Hindlimb muscle (tissue), 1 donor: ENCODE results near the gene SP3. TPM values are rescaled to one million over a fixed set of nuclear protein-coding genes. Genes with fewer than 3 reads are reported as not detected.

Experiments
- DNase-seq: peaks from one replicate; pipeline ENCODE4 v3.0.0-alpha.2; 2013
- polyA plus RNA-seq: library from polyadenylated mRNA; unstranded; fragments of 120-200 nt; gene quantifications from one replicate; pipeline ENCODE4 v1.2.1, GENCODE V29; 2013; ENCODE audit not compliant: insufficient read length

Gene SP3
- polyA plus RNA-seq, 1 donor, result 66.5 TPM

DNA sequence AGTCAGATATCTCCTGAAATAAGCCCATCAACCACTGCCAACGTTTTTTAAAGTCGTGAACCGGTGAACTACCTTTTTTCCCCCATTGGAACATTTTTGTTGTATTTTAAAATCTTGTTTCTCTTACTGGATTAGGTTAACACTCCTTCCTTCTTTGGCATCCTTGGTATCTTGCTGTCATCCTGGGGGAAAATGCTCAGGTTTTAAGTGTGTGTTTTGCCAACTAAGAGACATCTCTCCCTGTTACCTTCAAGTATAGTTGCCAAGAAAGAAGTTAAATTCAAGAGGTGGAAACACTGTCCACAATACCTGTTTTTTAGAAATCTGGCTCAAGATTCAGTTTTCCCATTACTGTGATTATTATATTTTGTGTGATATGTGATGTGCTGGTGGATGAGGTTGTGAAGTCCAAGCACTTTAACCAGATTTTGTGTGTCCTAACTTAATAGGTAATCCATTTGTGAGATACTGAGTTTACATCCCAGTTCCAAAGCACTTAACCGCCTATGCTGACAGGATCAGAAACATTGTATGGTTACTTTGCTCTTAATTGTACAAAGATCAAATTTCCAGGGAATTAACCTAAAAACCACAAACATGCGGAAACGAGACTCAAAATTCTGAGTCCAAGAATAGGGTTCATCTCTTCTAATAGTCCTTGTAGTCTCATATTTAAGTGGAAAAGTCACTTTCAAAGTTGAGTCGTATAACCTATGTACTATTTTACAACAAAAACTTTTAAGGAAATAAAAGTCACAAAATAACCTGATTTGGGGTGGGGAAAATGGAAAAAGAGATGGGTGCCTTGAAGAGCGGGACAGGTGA is 1.3 kb upstream of the SP3 start:
- no peak for DNase-seq

DNA sequence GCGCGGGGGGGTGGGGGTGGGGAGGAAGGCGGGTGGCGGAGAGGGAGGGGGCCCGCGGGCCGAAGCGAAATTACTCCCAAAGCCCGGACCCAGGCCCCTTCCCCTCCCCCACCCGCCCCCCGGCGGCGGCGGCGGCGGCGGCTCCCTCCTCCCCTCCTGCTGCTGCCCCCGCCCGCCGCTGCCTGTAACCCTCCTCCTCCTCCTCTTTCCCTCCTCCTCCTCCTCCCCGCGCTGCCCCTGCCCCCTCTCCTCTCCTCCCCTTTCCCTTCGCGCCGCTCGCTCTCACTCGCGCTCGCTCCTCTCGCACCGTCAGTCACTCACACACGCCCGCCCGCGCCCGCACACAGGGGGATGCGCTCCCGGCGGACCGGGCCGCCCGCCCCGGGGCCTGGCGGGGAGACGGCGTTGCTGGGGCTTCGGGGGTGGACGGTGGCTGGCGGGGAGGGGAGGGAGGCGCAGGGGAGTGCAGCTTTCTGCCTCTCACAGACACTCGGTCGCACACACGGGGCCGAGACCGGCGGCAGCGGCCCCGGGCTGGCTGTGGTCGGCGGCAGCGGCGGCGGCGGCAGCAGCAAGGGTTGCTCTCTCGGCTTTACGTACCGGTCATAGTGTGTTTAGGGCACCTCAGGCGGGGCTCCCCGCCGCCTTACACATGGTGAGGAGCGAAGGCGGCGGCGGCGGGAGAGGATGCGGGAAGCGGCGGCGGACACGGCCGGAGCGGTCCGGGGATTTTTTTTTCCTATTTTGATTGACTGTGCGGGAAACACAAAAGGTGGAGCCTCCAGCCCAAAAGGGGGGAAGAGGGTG is 405 bp downstream of the SP3 start:
- peak; percentile 90 for DNase-seq

GRCh38 chr2:173963817-173964564 is 1.2 kb downstream of the SP3 start:
- peak; percentile 88 for DNase-seq

GRCh38 chr2:173963323-173963816 is 1.8 kb downstream of the SP3 start:
- DNase-seq, result peak; percentile 78

- no peak for DNase-seq
Observed at GRCh38 chr2:173962583-173963110, 2.5 kb downstream of the SP3 start.

GRCh38 chr2:173962031-173962430 is 3.1 kb downstream of the SP3 start:
- no peak for DNase-seq

- DNase-seq, result no peak
Observed at GRCh38 chr2:173961346-173961705, 3.8 kb downstream of the SP3 start.

- no peak for DNase-seq
Observed at GRCh38 chr2:173959909-173960308, 5.3 kb downstream of the SP3 start.

- DNase-seq, result no peak
Observed at GRCh38 chr2:173959358-173959884, 5.8 kb downstream of the SP3 start.

- DNase-seq, result no peak
Observed at GRCh38 chr2:173958198-173958846, 6.9 kb downstream of the SP3 start.

DNA sequence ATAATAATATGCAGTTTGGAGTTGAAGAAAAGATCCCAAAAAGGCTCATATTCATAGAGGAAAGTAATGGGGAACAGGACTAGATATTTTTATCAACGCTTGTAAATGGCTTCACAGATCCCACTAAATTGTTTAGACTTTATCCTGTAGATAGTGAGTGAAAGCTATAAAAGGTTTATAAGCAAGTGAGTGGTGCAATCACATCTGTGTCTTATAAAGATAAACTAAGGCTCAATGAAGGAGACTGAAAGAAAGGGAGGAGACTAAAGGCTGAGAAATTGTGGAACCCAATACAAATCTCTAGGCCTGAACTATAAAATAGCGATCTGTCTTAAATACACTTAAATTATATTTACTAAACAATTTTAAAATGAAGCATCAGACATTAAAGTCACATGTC is 7.7 kb downstream of the SP3 start:
- DNase-seq, result no peak

DNA sequence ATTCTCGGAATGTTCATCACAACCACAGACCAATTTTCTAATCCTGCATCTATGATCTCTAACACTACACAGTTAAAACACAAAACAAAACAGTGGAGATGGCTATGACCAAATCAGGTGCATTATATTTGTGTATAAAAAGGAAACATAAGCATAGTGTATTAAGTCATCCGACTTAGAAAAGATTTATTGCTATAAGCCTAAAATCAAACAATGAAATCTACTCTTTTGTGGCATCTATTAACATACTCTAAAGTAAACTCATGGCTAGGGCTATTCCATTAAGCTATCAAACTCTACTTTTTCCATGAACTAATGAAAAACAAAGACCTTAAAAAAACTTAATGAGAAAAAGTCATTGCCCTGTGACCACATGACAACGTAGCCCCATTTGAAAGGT is 8.7 kb downstream of the SP3 start:
- no peak for DNase-seq

DNA sequence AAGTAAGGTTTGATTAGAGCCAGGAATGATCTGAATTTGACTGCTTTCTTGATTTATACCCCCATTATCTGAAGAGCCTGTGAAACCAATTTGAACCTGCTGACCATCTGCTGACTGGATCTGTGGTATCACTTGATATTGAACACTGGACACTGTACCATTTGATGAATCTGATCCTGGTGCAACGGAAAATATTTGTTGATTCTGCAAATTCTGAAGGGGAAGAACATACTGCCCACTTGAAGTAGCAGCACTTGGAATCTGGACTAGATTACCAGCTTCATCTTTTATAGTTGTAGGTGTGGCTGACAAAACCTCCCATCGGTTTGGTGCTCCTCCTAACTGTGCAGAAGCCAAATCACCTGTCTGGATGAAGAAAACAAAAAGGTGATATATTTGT is 9.3 kb downstream of the SP3 start:
- no peak for DNase-seq

DNA sequence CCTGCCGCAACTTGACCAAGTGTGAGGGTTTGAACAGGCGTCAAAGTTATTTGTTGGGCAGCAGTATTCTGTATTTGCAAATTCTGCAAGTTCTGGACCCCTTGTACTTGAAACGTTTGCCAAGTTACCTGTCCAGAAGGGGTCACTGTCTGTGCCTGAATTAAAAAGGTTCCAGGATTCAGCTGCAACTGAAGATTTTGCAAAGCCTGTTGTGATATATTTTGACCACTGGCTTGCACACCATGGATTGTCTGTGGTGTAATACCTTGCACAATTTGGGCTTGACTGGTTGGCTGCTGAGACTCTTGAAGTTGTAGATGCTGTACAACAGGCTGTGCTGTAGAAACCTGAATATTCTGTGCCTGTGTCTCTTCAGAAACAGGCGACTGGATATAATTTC is 10.2 kb downstream of the SP3 start:
- DNase-seq, result no peak

GRCh38 chr2:173953047-173953424 is 12.1 kb downstream of the SP3 start:
- DNase-seq, result no peak

DNA sequence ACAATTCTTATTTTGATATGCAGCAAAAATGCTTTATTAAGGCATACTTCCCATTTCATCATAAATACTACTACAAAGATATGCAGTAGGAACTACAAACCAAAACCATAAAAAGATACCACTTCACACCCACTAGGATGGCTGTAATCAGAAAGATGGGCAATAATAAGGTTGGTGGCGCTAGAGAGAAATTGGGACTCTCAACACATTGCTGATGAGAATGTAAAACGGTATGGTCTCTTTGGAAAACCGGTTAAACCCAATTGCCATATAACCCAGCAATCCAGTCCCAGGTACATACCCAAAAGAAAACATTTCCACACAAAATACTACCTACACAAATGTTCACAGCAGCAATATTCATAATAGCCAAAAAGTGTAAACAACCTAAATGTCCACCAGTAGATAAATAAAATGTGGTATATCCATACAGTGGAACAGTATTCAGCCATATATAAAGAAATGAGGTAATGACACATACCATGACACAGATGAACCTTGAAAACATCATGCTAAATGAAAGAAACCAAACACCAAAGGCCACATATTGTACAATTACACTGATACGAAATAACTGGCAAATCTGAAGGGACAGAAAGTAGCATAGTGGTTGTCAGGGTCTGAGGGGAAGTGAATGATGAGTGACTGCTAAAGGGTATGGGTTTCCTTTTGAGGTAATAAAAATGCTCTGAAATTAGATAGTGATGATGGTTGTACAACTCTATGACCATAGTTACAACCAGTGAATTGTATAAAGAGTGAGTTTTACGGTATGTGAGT is 12.7 kb downstream of the SP3 start:
- DNase-seq, result no peak

- no peak for DNase-seq
Observed at GRCh38 chr2:173948842-173949241, 16.3 kb downstream of the SP3 start.

DNA sequence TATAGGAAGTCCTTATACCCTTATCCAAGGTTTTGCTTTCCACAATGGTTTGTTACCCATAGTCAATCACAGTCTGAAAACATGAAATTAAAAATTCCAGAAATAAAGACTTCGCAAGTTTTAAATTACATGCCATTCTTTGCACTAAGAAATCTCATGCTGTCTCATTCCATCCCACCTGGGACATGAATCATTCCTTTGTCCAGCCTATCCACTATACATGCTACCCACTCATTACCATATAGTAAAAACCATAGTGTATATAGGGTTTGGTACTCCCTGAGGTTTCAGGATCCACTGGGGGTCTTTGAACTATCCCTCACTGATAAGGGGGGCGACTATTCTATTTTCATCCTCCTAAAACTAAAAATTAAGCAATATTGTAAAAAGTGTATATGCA is 17.0 kb downstream of the SP3 start:
- no peak for DNase-seq

DNA sequence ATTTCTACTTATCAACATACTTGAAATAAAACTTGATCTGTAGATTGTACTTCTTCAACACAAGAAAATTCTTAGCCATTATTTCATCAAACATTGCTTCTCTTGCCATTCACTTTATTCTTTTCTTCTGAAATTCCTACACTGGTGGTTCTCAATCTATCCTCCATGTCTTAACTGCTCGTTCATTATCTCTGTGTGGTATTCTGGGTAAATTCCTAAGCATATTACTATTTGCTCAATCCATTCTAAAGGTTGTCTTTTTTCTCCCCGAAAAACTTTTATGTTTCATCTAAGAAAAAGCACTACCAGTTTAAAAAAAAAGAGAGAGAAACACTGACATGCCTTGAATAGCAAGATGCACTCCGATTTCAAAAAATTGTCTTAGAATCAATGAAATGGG is 18.0 kb downstream of the SP3 start:
- no peak for DNase-seq

- DNase-seq, result no peak
Observed at GRCh38 chr2:173943738-173944137, 21.4 kb downstream of the SP3 start.

GRCh38 chr2:173942861-173943523 is 22.2 kb downstream of the SP3 start:
- no peak for DNase-seq
